ENCODE data around the gene CDH10.

The CDH10 gene

DNA sequence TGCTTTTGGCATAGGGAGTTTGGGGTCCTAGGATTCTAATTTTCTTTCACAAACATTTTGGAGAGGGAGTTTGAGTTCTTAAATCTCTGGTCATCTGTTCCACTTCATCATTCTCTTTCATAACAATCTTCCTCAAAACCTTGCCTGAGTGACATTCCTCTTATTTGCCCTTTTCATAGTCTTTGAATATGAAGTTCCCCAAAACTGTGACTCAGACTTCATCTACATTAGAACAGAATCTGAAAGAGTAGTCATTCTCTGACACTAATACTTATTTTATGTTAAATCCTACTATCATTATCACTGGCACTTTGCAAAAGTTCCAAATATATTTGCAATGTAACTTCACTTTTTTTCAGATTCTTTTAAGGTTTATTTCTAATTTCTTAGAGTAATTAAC, 163.8 kb downstream of the CDH10 start:
- Histone ChIP-seq H3K36me3 (ENCODE audit: insufficient read depth, low read depth, low read length) (no peaks in the 10 kb centered on the region), H3K4me3 (ENCODE audit: low read length) (no peak overlapping the region), H3K27ac (ENCODE audit: low read length) (no peak overlapping the region), H3K4me1 (ENCODE audit: insufficient read depth, low read length) (no peaks in the 10 kb centered on the region), H3K9me3 (ENCODE audit: insufficient read depth, low read depth, low read length) (peaks cover under 1% of the 10 kb centered on the region; the same call in 1 of the 2 replicates), H3K27me3 (ENCODE audit: insufficient read depth, low read length) (no peaks in the 10 kb centered on the region), H3K9ac (ENCODE audit: low read depth, low read length) (no peak overlapping the region)

GRCh38 chr5:24477958-24478357, 166.8 kb downstream of the CDH10 start:
- H3K4me3 ChIP-seq (ENCODE audit: low read length), result no peak overlapping the region
- no peaks in the 10 kb centered on the region for H3K27me3 ChIP-seq (ENCODE audit: insufficient read depth, low read length)
- H3K36me3 ChIP-seq (ENCODE audit: insufficient read depth, low read depth, low read length), result no peaks in the 10 kb centered on the region
- H3K9me3 ChIP-seq (ENCODE audit: insufficient read depth, low read depth, low read length), result peaks cover 13% of the 10 kb centered on the region; the same call in 1 of the 2 replicates
- H3K4me1 ChIP-seq (ENCODE audit: insufficient read depth, low read length), result no peaks in the 10 kb centered on the region
- H3K27ac ChIP-seq (ENCODE audit: low read length), result no peak overlapping the region
- H3K9ac ChIP-seq (ENCODE audit: low read depth, low read length), result no peak overlapping the region

DNA sequence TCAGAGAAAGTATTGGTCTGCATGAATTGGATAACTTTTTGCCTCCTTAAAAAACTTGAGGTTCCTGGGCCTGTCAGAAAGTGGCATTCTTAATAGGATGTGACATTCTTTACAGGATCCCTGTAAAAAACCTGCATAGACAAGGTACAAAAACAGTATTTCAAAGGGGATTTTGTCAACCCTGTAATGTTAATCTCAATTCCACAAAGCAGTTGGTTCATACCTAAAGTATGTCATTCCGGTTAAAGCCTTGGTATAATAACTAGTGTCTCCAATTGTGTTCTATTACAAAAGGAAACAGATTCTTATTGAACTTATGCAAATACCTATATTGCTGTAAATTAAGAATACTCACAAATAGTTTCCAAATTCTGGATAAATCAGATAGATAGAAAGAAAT, 169.7 kb downstream of the CDH10 start:
- Histone ChIP-seq H3K9ac (ENCODE audit: low read depth, low read length) (no peak overlapping the region), H3K9me3 (ENCODE audit: insufficient read depth, low read depth, low read length) (peaks cover 13% of the 10 kb centered on the region; the same call in 1 of the 2 replicates), H3K27ac (ENCODE audit: low read length) (no peak overlapping the region), H3K36me3 (ENCODE audit: insufficient read depth, low read depth, low read length) (no peaks in the 10 kb centered on the region), H3K4me1 (ENCODE audit: insufficient read depth, low read length) (no peaks in the 10 kb centered on the region), H3K4me3 (ENCODE audit: low read length) (no peak overlapping the region), H3K27me3 (ENCODE audit: insufficient read depth, low read length) (no peaks in the 10 kb centered on the region)

DNA sequence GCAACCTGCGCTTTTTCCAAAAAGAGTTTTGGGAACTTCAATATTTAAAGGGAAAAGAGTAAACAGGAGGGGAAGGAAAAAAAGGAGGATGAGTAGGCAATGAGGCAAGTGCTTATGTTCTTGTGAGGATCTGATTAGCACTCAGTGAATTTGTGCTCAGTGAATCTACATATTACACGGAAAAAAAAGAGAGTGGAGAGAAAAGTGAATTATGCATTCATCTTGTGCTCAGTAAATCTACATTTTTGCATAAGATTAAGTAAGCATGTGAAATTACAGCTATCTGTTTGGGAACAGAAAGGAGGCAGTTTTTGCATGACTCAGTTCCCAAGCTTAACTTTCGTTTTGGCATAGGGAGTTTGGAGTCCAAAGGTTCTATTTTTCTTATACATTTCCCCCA, 170.1 kb downstream of the CDH10 start:
- no peak overlapping the region for H3K4me3 ChIP-seq (ENCODE audit: low read length)
- H3K4me1 ChIP-seq (ENCODE audit: insufficient read depth, low read length), result no peaks in the 10 kb centered on the region
- no peaks in the 10 kb centered on the region for H3K36me3 ChIP-seq (ENCODE audit: insufficient read depth, low read depth, low read length)
- H3K27ac ChIP-seq (ENCODE audit: low read length), result no peak overlapping the region
- H3K9me3 ChIP-seq (ENCODE audit: insufficient read depth, low read depth, low read length), result peaks cover 13% of the 10 kb centered on the region; the same call in 1 of the 2 replicates
- no peaks in the 10 kb centered on the region for H3K27me3 ChIP-seq (ENCODE audit: insufficient read depth, low read length)
- H3K9ac ChIP-seq (ENCODE audit: low read depth, low read length), result no peak overlapping the region

- Histone ChIP-seq H3K9ac (ENCODE audit: low read depth, low read length) (no peak overlapping the region), H3K36me3 (ENCODE audit: insufficient read depth, low read depth, low read length) (no peaks in the 10 kb centered on the region), H3K4me1 (ENCODE audit: insufficient read depth, low read length) (no peaks in the 10 kb centered on the region), H3K9me3 (ENCODE audit: insufficient read depth, low read depth, low read length) (peaks cover 13% of the 10 kb centered on the region; the same call in 1 of the 2 replicates), H3K4me3 (ENCODE audit: low read length) (no peak overlapping the region), H3K27me3 (ENCODE audit: insufficient read depth, low read length) (no peaks in the 10 kb centered on the region), H3K27ac (ENCODE audit: low read length) (no peak overlapping the region)
Measured at GRCh38 chr5:24472518-24472917, 172.3 kb downstream of the CDH10 start.

DNA sequence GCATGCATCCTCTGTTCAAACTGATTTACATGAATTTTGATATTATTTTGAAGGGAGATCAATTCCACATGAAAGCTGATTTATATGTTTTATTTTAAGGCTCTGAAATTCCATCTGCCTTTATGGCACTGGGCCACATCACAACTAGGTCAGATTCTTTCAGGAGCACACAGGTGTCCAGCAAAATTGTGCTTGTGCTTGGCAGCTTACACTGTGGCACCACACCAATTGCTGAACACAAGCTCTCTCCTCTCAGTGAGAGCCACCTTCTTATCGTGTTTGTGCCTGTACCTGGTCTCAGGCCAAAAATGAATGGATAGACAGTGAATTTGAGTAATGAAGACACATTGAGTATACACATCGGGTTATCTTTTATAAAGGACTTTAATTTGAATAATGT, 200.4 kb downstream of the CDH10 start:
- H3K9me3 ChIP-seq (ENCODE audit: insufficient read depth, low read depth, low read length), result no peaks in the 10 kb centered on the region
- H3K27me3 ChIP-seq (ENCODE audit: insufficient read depth, low read length), result no peaks in the 10 kb centered on the region
- H3K27ac ChIP-seq (ENCODE audit: low read length), result no peak overlapping the region
- H3K4me3 ChIP-seq (ENCODE audit: low read length), result no peak overlapping the region
- H3K36me3 ChIP-seq (ENCODE audit: insufficient read depth, low read depth, low read length), result no peaks in the 10 kb centered on the region
- H3K4me1 ChIP-seq (ENCODE audit: insufficient read depth, low read length), result no peaks in the 10 kb centered on the region
- H3K9ac ChIP-seq (ENCODE audit: low read depth, low read length), result no peak overlapping the region

GRCh38 chr5:24439465-24439864, 205.3 kb downstream of the CDH10 start:
- Histone ChIP-seq H3K27me3 (ENCODE audit: insufficient read depth, low read length) (no peaks in the 10 kb centered on the region), H3K36me3 (ENCODE audit: insufficient read depth, low read depth, low read length) (no peaks in the 10 kb centered on the region), H3K9ac (ENCODE audit: low read depth, low read length) (no peak overlapping the region), H3K4me3 (ENCODE audit: low read length) (no peak overlapping the region), H3K4me1 (ENCODE audit: insufficient read depth, low read length) (no peaks in the 10 kb centered on the region), H3K9me3 (ENCODE audit: insufficient read depth, low read depth, low read length) (no peaks in the 10 kb centered on the region), H3K27ac (ENCODE audit: low read length) (no peak overlapping the region)

Data from iPS-20b (cell line).